ENCODE data around the gene DST. TPM values are rescaled to one million over a fixed set of nuclear protein-coding genes. Genes with fewer than 3 reads are reported as not detected.

The DST gene
- total RNA-seq, 1 donor, result 573 TPM

- peaks cover 11% of the 10 kb centered on the region for H3K79me2 ChIP-seq (ENCODE audit: insufficient read depth, low read length)
These were observed 160.2 kb downstream of the DST start for GRCh38 chr6:56482525-56482924.

GRCh38 chr6:56481957-56482356, 160.7 kb downstream of the DST start:
- no peak for DNase-seq (ENCODE audit: insufficient read length, low spot score, missing footprints)

More at GRCh38 chr6:56482525-56482924, 160.2 kb downstream of the DST start:
- Histone ChIP-seq H3K36me3 (ENCODE audit: insufficient read depth, low read length) (peaks cover 57% of the 10 kb centered on the region), H3K4me3 (ENCODE audit: insufficient read depth, low read length) (no peak overlapping the region), H2AFZ (ENCODE audit: low read length) (no peak overlapping the region), H3K4me1 (ENCODE audit: insufficient read depth, low read length) (peaks cover 12% of the 10 kb centered on the region), H4K20me1 (ENCODE audit: insufficient read depth, low read length) (no peaks in the 10 kb centered on the region), H3K9me3 (ENCODE audit: low read depth, low read length) (no peaks in the 10 kb centered on the region), H3K27ac (ENCODE audit: low read depth, low read length) (no peak overlapping the region), H3K27me3 (ENCODE audit: insufficient read depth, low read length) (no peaks in the 10 kb centered on the region), H3K4me2 (ENCODE audit: insufficient read depth, low read length) (no peak overlapping the region)
- DNase-seq (ENCODE audit: insufficient read length, low spot score, missing footprints), result no peak
- TF ChIP-seq CTCF (IDR thresholded peaks at IDR 0.05; ENCODE audit: extremely low read depth, low read depth, low read length), result no peak

GRCh38 chr6:56480654-56481337, 161.9 kb downstream of the DST start:
- Histone ChIP-seq H2AFZ (ENCODE audit: low read length) (no peak overlapping the region), H4K20me1 (ENCODE audit: insufficient read depth, low read length) (peaks cover under 1% of the 10 kb centered on the region), H3K36me3 (ENCODE audit: insufficient read depth, low read length) (peaks cover 64% of the 10 kb centered on the region), H3K79me2 (ENCODE audit: insufficient read depth, low read length) (peaks cover 11% of the 10 kb centered on the region), H3K9me3 (ENCODE audit: low read depth, low read length) (no peaks in the 10 kb centered on the region), H3K4me1 (ENCODE audit: insufficient read depth, low read length) (peaks cover 12% of the 10 kb centered on the region), H3K27ac (ENCODE audit: low read depth, low read length) (no peak overlapping the region), H3K27me3 (ENCODE audit: insufficient read depth, low read length) (no peaks in the 10 kb centered on the region), H3K4me3 (ENCODE audit: insufficient read depth, low read length) (no peak overlapping the region), H3K4me2 (ENCODE audit: insufficient read depth, low read length) (no peak overlapping the region)
- TF ChIP-seq CTCF (IDR thresholded peaks at IDR 0.05; ENCODE audit: extremely low read depth, low read depth, low read length), result no peak
- no peak for DNase-seq (ENCODE audit: insufficient read length, low spot score, missing footprints)

More at GRCh38 chr6:56481957-56482356, 160.7 kb downstream of the DST start:
- H3K9me3 ChIP-seq (ENCODE audit: low read depth, low read length), result no peaks in the 10 kb centered on the region
- H3K36me3 ChIP-seq (ENCODE audit: insufficient read depth, low read length), result peaks cover 59% of the 10 kb centered on the region
- no peaks in the 10 kb centered on the region for H3K27me3 ChIP-seq (ENCODE audit: insufficient read depth, low read length)
- no peak overlapping the region for H3K4me2 ChIP-seq (ENCODE audit: insufficient read depth, low read length)
- no peak for TF ChIP-seq CTCF (IDR thresholded peaks at IDR 0.05; ENCODE audit: extremely low read depth, low read depth, low read length)
- H3K79me2 ChIP-seq (ENCODE audit: insufficient read depth, low read length), result peaks cover 11% of the 10 kb centered on the region
- H3K4me1 ChIP-seq (ENCODE audit: insufficient read depth, low read length), result peaks cover 12% of the 10 kb centered on the region
- H3K27ac ChIP-seq (ENCODE audit: low read depth, low read length), result no peak overlapping the region
- H2AFZ ChIP-seq (ENCODE audit: low read length), result no peak overlapping the region
- H3K4me3 ChIP-seq (ENCODE audit: insufficient read depth, low read length), result no peak overlapping the region
- H4K20me1 ChIP-seq (ENCODE audit: insufficient read depth, low read length), result no peaks in the 10 kb centered on the region

GRCh38 chr6:56480246-56480645, 162.4 kb downstream of the DST start:
- TF ChIP-seq CTCF (IDR thresholded peaks at IDR 0.05; ENCODE audit: extremely low read depth, low read depth, low read length), result no peak
- peaks cover 11% of the 10 kb centered on the region for H3K79me2 ChIP-seq (ENCODE audit: insufficient read depth, low read length)
- no peaks in the 10 kb centered on the region for H3K9me3 ChIP-seq (ENCODE audit: low read depth, low read length)
- H3K27me3 ChIP-seq (ENCODE audit: insufficient read depth, low read length), result no peaks in the 10 kb centered on the region
- DNase-seq (ENCODE audit: insufficient read length, low spot score, missing footprints), result no peak
- H3K36me3 ChIP-seq (ENCODE audit: insufficient read depth, low read length), result peaks cover 69% of the 10 kb centered on the region
- no peak overlapping the region for H2AFZ ChIP-seq (ENCODE audit: low read length)
- H3K4me2 ChIP-seq (ENCODE audit: insufficient read depth, low read length), result no peak overlapping the region
- H3K4me1 ChIP-seq (ENCODE audit: insufficient read depth, low read length), result peaks cover 10% of the 10 kb centered on the region
- H3K27ac ChIP-seq (ENCODE audit: low read depth, low read length), result no peak overlapping the region
- no peak overlapping the region for H3K4me3 ChIP-seq (ENCODE audit: insufficient read depth, low read length)
- H4K20me1 ChIP-seq (ENCODE audit: insufficient read depth, low read length), result peaks cover 2% of the 10 kb centered on the region
